Measurements from ENCODE around the gene LRRC75A. TPM values are rescaled to one million over a fixed set of nuclear protein-coding genes. Genes with fewer than 3 reads are reported as not detected.

The LRRC75A gene
- total RNA-seq, 1 experiment from 2014 or later, result 1.2 TPM

- in situ Hi-C loops (cut with HindIII; ENCODE audit: low pct_unique_long_range_greater_than_20kb, low sequenced_read_pairs), result no loop called here
- ChIA-PET POLR2A (no interaction called here), CTCF (no interaction called here)
- TF ChIP-seq CTCF (IDR thresholded peaks at IDR 0.05) (no peak), POLR2AphosphoS5 (IDR thresholded peaks at IDR 0.05; ENCODE audit: low read depth, low read length) (no peak), TCF7L2 (IDR thresholded peaks at IDR 0.05; ENCODE audit: low read depth, low read length) (no peak), SIN3A (IDR thresholded peaks at IDR 0.05; ENCODE audit: borderline replicate concordance, insufficient read depth, low read depth, low read length) (no peak), REST (IDR thresholded peaks at IDR 0.05; ENCODE audit: insufficient read depth in 1 of 2, low read depth in 2 of 2, low read length in 1 of 2) (no peak)
- Histone ChIP-seq H3K27me3 (ENCODE audit: control insufficient read depth, insufficient read depth, low read length) (no peaks in the 10 kb centered on the region), H3K36me3 (ENCODE audit: control insufficient read depth, insufficient read depth, low read length) (no peaks in the 10 kb centered on the region), H3K4me1 (ENCODE audit: control insufficient read depth, insufficient read depth, low read length) (no peaks in the 10 kb centered on the region), H3K9me3 (ENCODE audit: control insufficient read depth, insufficient read depth, low read depth, low read length) (no peaks in the 10 kb centered on the region), H3K27ac (ENCODE audit: low read length) (no peak overlapping the region), H3K4me3 (ENCODE audit: low read depth in 2 of 2, low read length in 2 of 2) (no peak overlapping the region)
- DNase-seq (ENCODE audit: low read depth, low spot score), result no peak
- intact Hi-C loops (cut with micrococcal nuclease; ENCODE audit: unreplicated experiment), result no loop called here
- no TSS peak for BruUV-seq (replicated peaks)
- ATAC-seq, result no peak
These were observed 11.0 kb downstream of the LRRC75A start for GRCh38 chr17:16480995-16481394.

GRCh38 chr17:16479264-16479663 is 12.7 kb downstream of the LRRC75A start:
- ChIA-PET POLR2A (no interaction called here), CTCF (interaction anchor here (0.6 kb wide), 1 partner anchor 45 kb away, joined by 5 read pairs; no protein-coding TSS in a partner anchor)
- Histone ChIP-seq H3K4me1 (ENCODE audit: control insufficient read depth, insufficient read depth, low read length) (no peaks in the 10 kb centered on the region), H3K4me3 (ENCODE audit: low read depth in 2 of 2, low read length in 2 of 2) (no peak overlapping the region), H3K9me3 (ENCODE audit: control insufficient read depth, insufficient read depth, low read depth, low read length) (no peaks in the 10 kb centered on the region), H3K27ac (ENCODE audit: low read length) (no peak overlapping the region), H3K36me3 (ENCODE audit: control insufficient read depth, insufficient read depth, low read length) (no peaks in the 10 kb centered on the region), H3K27me3 (ENCODE audit: control insufficient read depth, insufficient read depth, low read length) (no peaks in the 10 kb centered on the region)
- intact Hi-C loops (cut with micrococcal nuclease; ENCODE audit: unreplicated experiment) (no loop called here), in situ Hi-C loops (cut with HindIII; ENCODE audit: low pct_unique_long_range_greater_than_20kb, low sequenced_read_pairs) (no loop called here)
- ATAC-seq (no peak), DNase-seq (ENCODE audit: low read depth, low spot score) (no peak)
- no peak for TF ChIP-seq POLR2AphosphoS5 (IDR thresholded peaks at IDR 0.05; ENCODE audit: low read depth, low read length)
- no peak for TF ChIP-seq SIN3A (IDR thresholded peaks at IDR 0.05; ENCODE audit: borderline replicate concordance, insufficient read depth, low read depth, low read length)
- no peak for TF ChIP-seq REST (IDR thresholded peaks at IDR 0.05; ENCODE audit: insufficient read depth in 1 of 2, low read depth in 2 of 2, low read length in 1 of 2)
- no peak for TF ChIP-seq TCF7L2 (IDR thresholded peaks at IDR 0.05; ENCODE audit: low read depth, low read length)
- no peak for TF ChIP-seq CTCF (IDR thresholded peaks at IDR 0.05)
- BruUV-seq (replicated peaks), result no TSS peak

Measured in Panc1 (cell line).